ENCODE results near the gene SHC3. TPM values are rescaled to one million over a fixed set of nuclear protein-coding genes. Genes with fewer than 3 reads are reported as not detected.

Gene SHC3
- polyA plus RNA-seq, 1 experiment, result 1.3 TPM

- DNase-seq (ENCODE audit: low read depth), result no peak
- H3K36me3 ChIP-seq (ENCODE audit: control insufficient read depth, insufficient read depth, low read length), result peaks cover 2% of the 10 kb centered on the region
- H3K4me3 ChIP-seq (ENCODE audit: low read depth, low read length), result no peak overlapping the region
- ChIA-PET POLR2A (no interaction called here), CTCF (interaction anchor here (0.7 to 1.7 kb wide), 4 partner anchors 9 to 417 kb away, joined by 3 to 5 read pairs (median 4); no protein-coding TSS in a partner anchor)
- no peak for TF ChIP-seq CTCF (IDR thresholded peaks at IDR 0.05; ENCODE audit: insufficient read depth, low read depth, low read length)
- no peaks in the 10 kb centered on the region for H3K27me3 ChIP-seq (ENCODE audit: control insufficient read depth, insufficient read depth, low read length)
Observed at GRCh38 chr9:89010526-89011111, 168.0 kb downstream of the SHC3 start.

GRCh38 chr9:89010056-89010455 is 168.6 kb downstream of the SHC3 start:
- no peak for DNase-seq (ENCODE audit: low read depth)
- no peaks in the 10 kb centered on the region for H3K27me3 ChIP-seq (ENCODE audit: control insufficient read depth, insufficient read depth, low read length)
- ChIA-PET POLR2A (no interaction called here), CTCF (interaction anchor here (1.6 to 1.7 kb wide), 3 partner anchors 9 to 417 kb away, joined by 4 to 6 read pairs (median 5); no protein-coding TSS in a partner anchor)
- H3K36me3 ChIP-seq (ENCODE audit: control insufficient read depth, insufficient read depth, low read length), result peaks cover 3% of the 10 kb centered on the region
- TF ChIP-seq CTCF (IDR thresholded peaks at IDR 0.05; ENCODE audit: insufficient read depth, low read depth, low read length), result no peak
- H3K4me3 ChIP-seq (ENCODE audit: low read depth, low read length), result no peak overlapping the region

DNA sequence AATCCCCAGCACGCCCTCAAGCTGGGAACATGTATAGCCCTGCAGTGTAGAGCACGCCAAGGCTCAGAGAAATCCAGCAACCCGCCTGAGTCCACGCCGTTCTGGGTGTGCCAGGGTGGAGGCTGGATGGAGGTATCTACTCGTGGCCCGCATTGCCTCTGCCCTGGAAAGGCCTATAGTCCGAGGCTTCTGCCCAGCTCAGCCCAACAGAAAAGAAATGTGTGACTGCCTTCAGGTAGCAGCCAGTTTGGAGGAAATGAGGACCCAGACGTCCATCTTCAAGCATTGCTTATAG is 169.1 kb downstream of the SHC3 start:
- H3K36me3 ChIP-seq (ENCODE audit: control insufficient read depth, insufficient read depth, low read length), result peaks cover 3% of the 10 kb centered on the region
- TF ChIP-seq CTCF (IDR thresholded peaks at IDR 0.05; ENCODE audit: insufficient read depth, low read depth, low read length), result no peak
- H3K4me3 ChIP-seq (ENCODE audit: low read depth, low read length), result no peak overlapping the region
- ChIA-PET POLR2A (no interaction called here), CTCF (interaction anchor here (0.7 to 1.7 kb wide), 3 partner anchors 9 to 413 kb away, joined by 3 to 6 read pairs (median 3); no protein-coding TSS in a partner anchor)
- no peak for DNase-seq (ENCODE audit: low read depth)
- H3K27me3 ChIP-seq (ENCODE audit: control insufficient read depth, insufficient read depth, low read length), result no peaks in the 10 kb centered on the region

GRCh38 chr9:89008744-89009545 is 169.7 kb downstream of the SHC3 start:
- DNase-seq (ENCODE audit: low read depth), result no peak
- peak; percentile 29; the same call in 1 of the 2 replicates for TF ChIP-seq CTCF (IDR thresholded peaks at IDR 0.05; ENCODE audit: insufficient read depth, low read depth, low read length)

DNA sequence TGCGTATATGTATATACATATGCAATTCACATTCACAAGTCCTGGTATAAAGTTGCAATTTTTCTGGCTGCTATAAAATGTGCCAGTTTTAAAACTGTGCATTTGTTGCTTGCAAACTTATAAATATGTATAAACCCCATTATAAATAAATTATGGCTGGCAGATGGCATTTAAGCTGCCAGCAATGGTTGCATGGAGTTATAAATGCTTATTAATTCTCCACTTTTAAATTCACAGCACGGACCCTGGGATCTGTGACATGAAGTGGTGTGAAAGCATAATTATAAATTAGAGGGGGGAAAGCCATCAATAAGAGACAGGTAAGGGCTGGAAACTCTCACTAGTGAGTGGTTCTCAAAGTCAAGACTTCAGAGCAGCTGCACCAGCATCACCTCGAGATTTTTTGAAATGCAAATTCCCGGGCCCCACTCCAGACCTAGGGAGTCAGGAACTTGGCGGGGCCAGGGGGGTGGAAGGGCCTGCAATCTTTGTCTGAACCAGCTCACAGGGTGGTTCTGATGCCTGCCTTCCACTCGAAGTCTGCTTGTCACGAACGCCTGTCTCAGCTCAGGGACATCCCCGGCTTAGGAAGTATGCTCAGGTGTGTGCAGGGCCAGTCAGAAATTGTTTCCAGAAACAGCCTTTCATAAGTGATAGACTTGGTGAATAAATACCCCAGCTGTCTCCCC is 170.4 kb downstream of the SHC3 start:
- Histone ChIP-seq H3K4me3 (ENCODE audit: low read depth, low read length) (no peak overlapping the region), H3K36me3 (ENCODE audit: control insufficient read depth, insufficient read depth, low read length) (peaks cover 3% of the 10 kb centered on the region), H3K27me3 (ENCODE audit: control insufficient read depth, insufficient read depth, low read length) (no peaks in the 10 kb centered on the region)
- ChIA-PET CTCF (interaction anchor here (1.2 to 1.7 kb wide), 2 partner anchors 12 to 412 kb away, joined by 3 to 6 read pairs; no protein-coding TSS in a partner anchor), POLR2A (no interaction called here)
- DNase-seq (ENCODE audit: low read depth), result no peak
- no peak for TF ChIP-seq CTCF (IDR thresholded peaks at IDR 0.05; ENCODE audit: insufficient read depth, low read depth, low read length)

More at GRCh38 chr9:89008744-89009545, 169.7 kb downstream of the SHC3 start:
- Histone ChIP-seq H3K4me3 (ENCODE audit: low read depth, low read length) (no peak overlapping the region), H3K36me3 (ENCODE audit: control insufficient read depth, insufficient read depth, low read length) (peaks cover 3% of the 10 kb centered on the region), H3K27me3 (ENCODE audit: control insufficient read depth, insufficient read depth, low read length) (no peaks in the 10 kb centered on the region)
- CTCF ChIA-PET, result interaction anchor here (0.7 to 1.7 kb wide), 3 partner anchors 10 to 413 kb away, joined by 3 to 6 read pairs (median 3); no protein-coding TSS in a partner anchor
- POLR2A ChIA-PET, result no interaction called here

Data from BJ (cell line).